ENCODE data around the gene AGTR1. TPM values are rescaled to one million over a fixed set of nuclear protein-coding genes. Genes with fewer than 3 reads are reported as not detected.

Gene AGTR1
- total and polyA plus RNA-seq, 10 of the 15 experiments (the other 5 are each of a cell fraction or from before 2014, with no cell fraction given): not detected

DNA sequence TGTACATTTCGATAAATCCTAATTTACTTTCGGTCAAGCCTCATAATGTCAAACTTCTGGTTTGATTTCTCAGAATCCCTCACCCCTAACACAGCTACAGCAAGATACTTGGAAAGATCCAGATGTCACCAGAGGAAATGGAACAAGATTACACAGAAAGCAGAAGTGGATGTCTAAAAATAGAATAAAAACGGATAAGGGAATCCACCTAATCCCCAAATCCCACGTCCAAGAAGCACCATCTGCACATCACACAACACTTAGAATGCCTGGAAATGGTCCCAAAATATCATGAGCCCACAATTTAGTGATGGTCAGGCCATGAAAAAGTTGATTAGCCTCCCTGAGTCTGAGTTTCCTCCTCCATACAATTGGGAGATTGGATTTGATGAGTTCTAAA is 61.7 kb downstream of the AGTR1 start:
- Histone ChIP-seq H3K36me3 (ENCODE audit: control insufficient read depth in 2 of 2, insufficient read depth in 2 of 2, low read length in 1 of 2) (no peaks in the 10 kb centered on the region), H3K4me1 (ENCODE audit: control insufficient read depth, insufficient read depth, low read length) (no peaks in the 10 kb centered on the region), H3K9ac (ENCODE audit: control insufficient read depth, insufficient read depth, low read length) (no peak overlapping the region), H3K4me2 (ENCODE audit: control insufficient read depth, insufficient read depth) (no peak overlapping the region), H3K9me3 (replicated peaks; ENCODE audit: control insufficient read depth, insufficient read depth, low read length) (no peaks in the 10 kb centered on the region), H4K20me1 (ENCODE audit: control insufficient read depth, insufficient read depth) (no peaks in the 10 kb centered on the region), H3K27ac (ENCODE audit: control insufficient read depth, insufficient read depth) (no peak overlapping the region), H3K27me3 (replicated peaks in 1 of 2; ENCODE audit: control insufficient read depth in 2 of 2, insufficient read depth in 2 of 2, low read length in 1 of 2) (no peaks in the 10 kb centered on the region), H3K79me2 (ENCODE audit: control insufficient read depth, insufficient read depth, low read length) (no peaks in the 10 kb centered on the region), H3K4me3 (no peak overlapping the region), H2AFZ (ENCODE audit: control insufficient read depth, low read depth, low read length) (no peak overlapping the region)
- POLR2A ChIA-PET: no interaction called here
- TF ChIP-seq EZH2 (IDR thresholded peaks at IDR 0.05; ENCODE audit: borderline replicate concordance, control insufficient read depth, low read depth, low read length) (no peak), CBX5 (IDR thresholded peaks at IDR 0.05; ENCODE audit: low read depth) (no peak), ZNF217 (IDR thresholded peaks at IDR 0.05) (no peak)
- TF ChIP-seq, protein P1, sequence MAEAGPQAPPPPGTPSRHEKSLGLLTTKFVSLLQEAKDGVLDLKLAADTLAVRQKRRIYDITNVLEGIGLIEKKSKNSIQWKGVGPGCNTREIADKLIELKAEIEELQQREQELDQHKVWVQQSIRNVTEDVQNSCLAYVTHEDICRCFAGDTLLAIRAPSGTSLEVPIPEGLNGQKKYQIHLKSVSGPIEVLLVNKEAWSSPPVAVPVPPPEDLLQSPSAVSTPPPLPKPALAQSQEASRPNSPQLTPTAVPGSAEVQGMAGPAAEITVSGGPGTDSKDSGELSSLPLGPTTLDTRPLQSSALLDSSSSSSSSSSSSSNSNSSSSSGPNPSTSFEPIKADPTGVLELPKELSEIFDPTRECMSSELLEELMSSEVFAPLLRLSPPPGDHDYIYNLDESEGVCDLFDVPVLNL (IDR thresholded peaks at IDR 0.05; ENCODE audit: low read depth, low read length): no peak
- TF ChIP-seq, protein P2, sequence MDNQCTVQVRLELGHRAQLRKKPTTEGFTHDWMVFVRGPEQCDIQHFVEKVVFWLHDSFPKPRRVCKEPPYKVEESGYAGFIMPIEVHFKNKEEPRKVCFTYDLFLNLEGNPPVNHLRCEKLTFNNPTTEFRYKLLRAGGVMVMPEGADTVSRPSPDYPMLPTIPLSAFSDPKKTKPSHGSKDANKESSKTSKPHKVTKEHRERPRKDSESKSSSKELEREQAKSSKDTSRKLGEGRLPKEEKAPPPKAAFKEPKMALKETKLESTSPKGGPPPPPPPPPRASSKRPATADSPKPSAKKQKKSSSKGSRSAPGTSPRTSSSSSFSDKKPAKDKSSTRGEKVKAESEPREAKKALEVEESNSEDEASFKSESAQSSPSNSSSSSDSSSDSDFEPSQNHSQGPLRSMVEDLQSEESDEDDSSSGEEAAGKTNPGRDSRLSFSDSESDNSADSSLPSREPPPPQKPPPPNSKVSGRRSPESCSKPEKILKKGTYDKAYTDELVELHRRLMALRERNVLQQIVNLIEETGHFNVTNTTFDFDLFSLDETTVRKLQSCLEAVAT (IDR thresholded peaks at IDR 0.05): no peak
- SMC1A ChIA-PET (ENCODE audit: uncharacterized antibody, unreplicated experiment): interaction anchor here (1.5 kb wide), 1 partner anchor 25 kb away, joined by 4 read pairs; no protein-coding TSS in a partner anchor
- DNase-seq (ENCODE audit: low read depth, low spot score): no peak
- no TSS peak for BruUV-seq (replicated peaks)
- in situ Hi-C loops (cut with MboI) (no loop called here), intact Hi-C loops (cut with micrococcal nuclease; ENCODE audit: unreplicated experiment) (no loop called here)
- CTCF ChIA-PET: no interaction called here
- 29% methylated on average over 4 of the region's 4 CpGs for WGBS (ENCODE audit: insufficient coverage, insufficient replicate concordance, low lambda C conversion rate, missing lambda C conversion rate)
- FAIRE-seq: no peak
- no peak for ATAC-seq
- RAD21 ChIA-PET (ENCODE audit: unreplicated experiment): no interaction called here
